Measurements from ENCODE around the gene AGPAT3.

The AGPAT3 gene

GRCh38 chr21:43951911-43952703 lies 87.1 kb downstream of the AGPAT3 start:
- TF ChIP-seq ZNF274 (IDR thresholded peaks at IDR 0.05; ENCODE audit: low read depth, low read length) = no peak
- H3K4me3 ChIP-seq (ENCODE audit: low read length) = no peak overlapping the region

- no peak overlapping the region for H3K4me3 ChIP-seq (ENCODE audit: low read length)
- TF ChIP-seq ZNF274 (IDR thresholded peaks at IDR 0.05; ENCODE audit: low read depth, low read length) = no peak
These were observed 88.0 kb downstream of the AGPAT3 start for GRCh38 chr21:43953021-43953420.

GRCh38 chr21:43954042-43954441 lies 89.0 kb downstream of the AGPAT3 start:
- H3K4me3 ChIP-seq (ENCODE audit: low read length) = no peak overlapping the region
- TF ChIP-seq ZNF274 (IDR thresholded peaks at IDR 0.05; ENCODE audit: low read depth, low read length) = no peak

GRCh38 chr21:43954896-43955295 lies 89.9 kb downstream of the AGPAT3 start:
- no peak for TF ChIP-seq ZNF274 (IDR thresholded peaks at IDR 0.05; ENCODE audit: low read depth, low read length)
- H3K4me3 ChIP-seq (ENCODE audit: low read length) = no peak overlapping the region

- H3K4me3 ChIP-seq (ENCODE audit: low read length) = no peak overlapping the region
- no peak for TF ChIP-seq ZNF274 (IDR thresholded peaks at IDR 0.05; ENCODE audit: low read depth, low read length)
These were observed 91.1 kb downstream of the AGPAT3 start for GRCh38 chr21:43956019-43956669.

GRCh38 chr21:43956670-43957035 lies 91.6 kb downstream of the AGPAT3 start:
- H3K4me3 ChIP-seq (ENCODE audit: low read length) = no peak overlapping the region
- no peak for TF ChIP-seq ZNF274 (IDR thresholded peaks at IDR 0.05; ENCODE audit: low read depth, low read length)

GRCh38 chr21:43957128-43957571 lies 92.1 kb downstream of the AGPAT3 start:
- TF ChIP-seq ZNF274 (IDR thresholded peaks at IDR 0.05; ENCODE audit: low read depth, low read length) = no peak
- no peak overlapping the region for H3K4me3 ChIP-seq (ENCODE audit: low read length)

GRCh38 chr21:43957611-43958362 lies 92.8 kb downstream of the AGPAT3 start:
- H3K4me3 ChIP-seq (ENCODE audit: low read length) = no peak overlapping the region
- TF ChIP-seq ZNF274 (IDR thresholded peaks at IDR 0.05; ENCODE audit: low read depth, low read length) = no peak

- TF ChIP-seq ZNF274 (IDR thresholded peaks at IDR 0.05; ENCODE audit: low read depth, low read length) = no peak
- H3K4me3 ChIP-seq (ENCODE audit: low read length) = no peak overlapping the region
These were observed 93.5 kb downstream of the AGPAT3 start for GRCh38 chr21:43958364-43959158.

- no peak overlapping the region for H3K4me3 ChIP-seq (ENCODE audit: low read length)
- TF ChIP-seq ZNF274 (IDR thresholded peaks at IDR 0.05; ENCODE audit: low read depth, low read length) = no peak
These were observed 94.5 kb downstream of the AGPAT3 start for GRCh38 chr21:43959231-43960116.

GRCh38 chr21:43961382-43961909 lies 96.4 kb downstream of the AGPAT3 start:
- no peak overlapping the region for H3K4me3 ChIP-seq (ENCODE audit: low read length)
- TF ChIP-seq ZNF274 (IDR thresholded peaks at IDR 0.05; ENCODE audit: low read depth, low read length) = no peak

- H3K4me3 ChIP-seq (ENCODE audit: low read length) = no peak overlapping the region
- no peak for TF ChIP-seq ZNF274 (IDR thresholded peaks at IDR 0.05; ENCODE audit: low read depth, low read length)
These were observed 101.0 kb downstream of the AGPAT3 start for GRCh38 chr21:43965911-43966585.
